Colon (tissue), 2 donors: ENCODE measurements around the gene KCNT1.

Experiments used
- FAIRE-seq: peaks from 2 replicates; lab custom pipeline; 2012; peaks lifted over from hg19 to GRCh38; lab: Jason Lieb, UNC
- donor health status: control.
- donor health status: control.

KCNT1 gene

DNA sequence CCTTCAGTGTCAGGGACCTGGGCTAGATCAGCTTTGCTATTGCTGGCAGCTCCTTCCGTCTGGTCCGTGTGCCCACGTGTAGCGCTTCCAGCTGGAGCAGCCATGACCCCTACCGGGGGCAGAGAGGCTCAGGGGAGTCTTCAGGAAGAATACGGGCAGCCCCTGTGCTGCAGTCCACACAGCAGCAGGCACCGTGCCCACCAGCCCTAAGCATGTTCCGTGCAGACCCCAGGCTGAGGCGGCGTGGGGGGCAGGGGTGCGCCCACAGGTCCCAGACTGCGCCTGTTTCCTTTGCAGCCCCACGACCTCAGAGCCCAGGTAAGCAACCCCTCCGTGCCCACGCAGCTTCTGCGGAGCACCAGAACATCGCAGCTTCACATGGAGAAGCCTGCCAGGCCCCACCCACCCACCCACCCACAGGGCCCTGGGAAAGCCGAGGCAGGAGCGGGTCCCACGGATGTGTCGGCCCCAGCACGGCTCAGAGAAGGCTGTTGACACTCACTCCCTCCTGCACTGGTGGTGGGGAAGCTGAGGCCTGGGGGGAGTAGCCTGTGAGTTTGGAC lies 83.1 kb downstream of the KCNT1 start:
- no peak for FAIRE-seq

DNA sequence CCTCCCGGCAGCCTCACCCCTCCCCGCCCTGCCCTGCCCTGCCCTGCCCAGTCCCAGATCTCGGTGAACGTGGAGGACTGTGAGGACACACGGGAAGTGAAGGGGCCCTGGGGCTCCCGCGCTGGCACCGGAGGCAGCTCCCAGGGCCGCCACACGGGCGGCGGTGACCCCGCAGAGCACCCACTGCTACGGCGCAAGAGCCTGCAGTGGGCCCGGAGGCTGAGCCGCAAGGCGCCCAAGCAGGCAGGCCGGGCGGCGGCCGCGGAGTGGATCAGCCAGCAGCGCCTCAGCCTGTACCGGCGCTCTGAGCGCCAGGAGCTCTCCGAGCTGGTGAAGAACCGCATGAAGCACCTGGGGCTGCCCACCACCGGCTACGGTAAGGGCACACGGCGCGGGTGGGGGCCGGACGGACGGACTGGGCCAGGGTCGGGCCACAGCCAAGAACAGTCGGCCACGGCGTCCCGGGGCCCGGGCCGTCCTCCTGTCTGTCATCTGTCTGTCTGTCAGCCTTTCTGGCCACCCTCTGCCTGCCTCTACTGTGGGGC lies 84.2 kb downstream of the KCNT1 start:
- FAIRE-seq: no peak

DNA sequence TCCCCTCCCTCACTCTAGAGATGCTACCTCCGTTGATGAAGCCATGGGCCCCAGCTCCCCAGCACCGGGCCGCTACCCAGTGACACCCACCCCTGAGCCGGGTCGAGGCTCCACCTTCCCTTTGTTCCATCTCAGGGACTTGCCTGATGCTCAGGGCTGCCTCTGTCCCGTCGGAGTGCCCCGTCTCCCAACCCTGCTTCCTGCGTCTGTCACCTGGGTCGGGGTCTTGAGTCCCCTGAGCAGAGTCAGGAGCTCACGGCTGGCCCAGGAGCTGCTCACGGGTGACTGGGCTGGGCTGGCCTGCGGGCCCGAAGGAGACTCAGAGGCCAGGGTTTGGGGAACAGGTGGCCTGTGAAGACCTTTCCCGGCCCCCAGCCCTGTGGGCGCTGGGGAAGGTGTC lies 85.3 kb downstream of the KCNT1 start:
- no peak for FAIRE-seq

DNA sequence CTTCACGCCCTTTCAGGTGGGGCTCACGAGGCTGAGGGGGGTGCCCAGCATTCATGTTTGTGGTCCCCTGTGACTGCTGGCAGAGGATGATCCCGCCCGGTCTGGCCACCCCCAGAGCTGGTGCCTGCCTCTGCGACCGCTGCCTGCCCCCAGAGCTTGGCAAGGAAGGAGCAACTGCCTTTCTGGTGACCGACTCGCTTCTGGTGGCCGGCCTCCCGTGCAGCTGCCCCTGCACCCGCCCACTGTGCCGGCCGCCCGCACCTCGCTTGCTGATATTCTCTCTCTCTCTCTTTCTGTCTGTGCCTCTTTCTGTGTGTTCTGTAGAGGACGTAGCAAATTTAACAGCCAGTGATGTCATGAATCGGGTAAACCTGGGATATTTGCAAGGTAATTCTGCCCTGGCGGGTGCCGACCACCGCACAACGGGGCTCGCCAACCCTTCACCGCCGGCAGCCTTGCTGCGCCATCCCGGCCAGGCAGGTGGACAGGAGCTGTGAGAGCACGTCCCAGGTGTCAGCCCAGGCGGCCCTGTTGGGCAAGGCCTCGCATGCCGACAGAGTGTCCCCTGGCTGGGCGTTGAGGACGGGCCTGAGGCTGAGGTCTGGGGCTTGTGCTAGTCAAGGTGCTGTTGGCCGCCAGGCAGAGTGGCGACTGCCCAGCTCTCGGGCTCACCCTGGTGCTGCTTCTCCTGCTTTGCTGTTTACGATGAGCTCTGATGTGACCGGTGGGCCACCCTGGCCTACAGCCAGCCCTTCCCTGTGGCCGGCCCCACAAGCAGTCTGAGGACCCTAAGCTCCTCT lies 86.0 kb downstream of the KCNT1 start:
- FAIRE-seq: no peak

DNA sequence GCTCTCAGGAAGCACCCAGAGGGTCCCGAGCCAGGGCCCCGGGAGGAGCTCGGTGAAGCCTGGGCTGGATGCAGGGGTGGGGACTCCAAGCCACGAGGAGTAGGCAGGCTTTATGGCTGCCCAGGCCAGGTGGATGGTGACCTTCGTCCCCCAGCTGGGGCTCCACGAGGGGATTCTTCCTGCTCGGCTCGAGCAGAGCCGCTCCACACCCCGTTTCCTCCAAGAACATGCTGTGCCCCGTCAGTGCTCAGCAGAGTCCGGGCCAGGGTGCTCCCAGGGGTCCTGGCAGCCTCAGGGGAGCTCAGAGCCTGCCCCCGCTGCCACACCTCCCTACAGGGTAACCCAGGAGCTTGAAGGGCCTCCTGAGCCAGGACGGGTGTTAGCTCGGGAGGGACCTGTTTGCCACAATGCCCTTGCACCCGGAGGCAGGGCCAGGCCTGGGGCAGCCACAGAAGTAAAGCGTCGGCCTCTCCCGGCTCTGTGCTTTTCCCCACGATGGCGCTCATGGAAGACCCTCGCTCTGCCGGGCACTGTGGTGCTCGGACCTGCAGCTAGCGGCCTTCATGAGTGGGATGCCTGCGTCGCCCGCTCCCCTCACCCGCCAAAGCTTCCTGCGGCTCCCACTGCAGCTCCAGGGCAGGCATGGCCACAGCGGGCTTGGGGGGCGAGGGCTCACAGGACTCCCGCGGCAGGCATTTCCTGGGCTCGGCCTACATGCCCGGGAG lies 86.8 kb downstream of the KCNT1 start:
- FAIRE-seq: no peak

DNA sequence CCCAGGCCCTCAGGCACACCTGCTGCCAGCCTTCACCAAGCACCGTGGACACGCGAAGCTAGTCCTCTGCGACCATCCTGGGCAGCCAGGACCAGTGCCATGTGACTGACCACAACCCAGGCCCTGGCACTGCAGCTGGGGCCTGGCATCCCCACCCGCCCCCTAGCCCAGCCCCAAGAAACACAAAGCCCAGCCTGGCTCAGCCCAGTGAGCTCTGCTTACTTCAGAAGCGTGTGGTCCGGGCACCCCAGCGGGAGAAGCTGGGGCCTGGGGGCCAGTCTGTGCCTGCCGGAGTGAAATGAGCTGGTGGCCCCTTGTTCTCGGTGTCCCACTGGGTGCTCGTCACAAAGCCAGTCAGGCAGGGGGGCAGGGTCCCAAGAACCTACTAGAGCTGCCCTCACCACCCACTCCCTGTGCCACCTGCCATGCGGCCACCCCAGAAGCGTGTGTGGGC lies 87.9 kb downstream of the KCNT1 start:
- FAIRE-seq: no peak

DNA sequence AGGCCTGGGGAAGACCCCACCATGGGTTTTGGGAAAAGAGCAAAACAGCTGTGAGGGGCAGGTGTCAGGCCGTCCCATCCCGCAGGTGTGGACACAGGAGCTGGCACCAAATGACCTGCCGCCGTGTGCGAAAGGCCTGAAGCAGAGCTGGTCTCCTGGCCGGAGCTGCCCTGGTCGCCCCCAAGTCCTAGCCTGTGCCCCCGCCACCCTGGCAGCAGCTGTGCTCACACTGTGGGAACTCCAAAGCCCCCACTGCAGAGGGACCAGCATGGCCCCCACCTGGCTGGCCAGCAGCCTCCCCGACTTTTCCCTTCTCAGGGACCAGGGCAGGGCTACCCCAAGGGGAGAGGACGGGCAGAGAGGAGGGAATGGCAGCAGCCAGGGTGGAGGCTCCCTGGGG lies 88.4 kb downstream of the KCNT1 start:
- FAIRE-seq: no peak

DNA sequence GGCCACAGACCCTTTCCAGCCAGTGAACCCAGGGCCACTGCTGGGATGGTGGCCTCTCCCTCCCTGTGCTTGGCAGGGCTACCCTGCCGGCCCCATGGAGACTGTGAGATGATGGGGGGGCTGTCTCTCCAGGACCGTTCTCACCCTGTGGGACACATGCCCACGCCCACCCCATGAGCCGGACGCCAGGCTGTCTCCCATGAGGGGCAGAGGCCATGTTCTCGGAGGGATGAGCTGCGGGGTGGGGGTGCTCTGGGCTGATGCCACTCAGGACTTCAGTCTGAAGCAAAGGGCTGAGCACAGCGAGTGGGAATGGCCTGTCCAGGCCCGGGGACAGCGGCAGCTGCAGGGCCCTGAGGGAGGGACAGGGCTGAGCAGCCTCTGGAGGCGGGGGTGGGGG lies 88.9 kb downstream of the KCNT1 start:
- no peak for FAIRE-seq

DNA sequence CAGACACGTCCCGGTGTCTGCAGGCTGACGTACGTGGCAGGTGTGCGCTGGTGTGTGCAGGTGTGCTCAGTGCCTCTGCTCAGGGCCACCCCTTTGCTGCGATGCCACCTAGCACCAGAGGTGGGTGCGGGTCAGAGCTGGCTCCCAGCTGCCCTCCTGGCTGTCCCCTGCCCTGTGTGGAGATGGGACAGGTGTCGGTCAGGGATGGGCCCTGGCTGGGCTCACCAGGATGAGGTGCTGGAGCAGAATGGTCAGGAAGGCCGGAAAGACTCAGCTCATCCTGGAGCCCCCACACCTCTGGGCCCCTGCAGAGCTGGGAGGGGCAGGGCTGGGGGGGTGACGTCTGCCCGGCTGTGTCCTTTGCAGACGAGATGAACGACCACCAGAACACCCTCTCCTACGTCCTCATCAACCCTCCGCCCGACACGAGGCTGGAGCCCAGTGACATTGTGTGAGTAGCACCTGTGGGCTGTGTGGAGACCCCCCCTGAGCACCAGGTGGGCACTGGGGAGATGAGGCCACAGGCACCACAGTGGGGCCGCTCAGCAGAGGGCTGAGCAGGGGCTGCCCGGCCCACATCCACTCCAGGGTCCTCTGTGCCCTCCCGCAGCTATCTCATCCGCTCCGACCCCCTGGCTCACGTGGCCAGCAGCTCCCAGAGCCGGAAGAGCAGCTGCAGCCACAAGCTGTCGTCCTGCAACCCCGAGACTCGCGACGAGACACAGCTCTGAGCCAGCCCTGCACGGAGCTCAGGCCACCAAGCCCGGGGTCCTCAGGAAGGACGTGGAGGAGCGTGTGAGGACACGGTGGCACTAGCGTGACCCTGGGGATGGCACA lies 89.7 kb downstream of the KCNT1 start:
- FAIRE-seq: no peak

DNA sequence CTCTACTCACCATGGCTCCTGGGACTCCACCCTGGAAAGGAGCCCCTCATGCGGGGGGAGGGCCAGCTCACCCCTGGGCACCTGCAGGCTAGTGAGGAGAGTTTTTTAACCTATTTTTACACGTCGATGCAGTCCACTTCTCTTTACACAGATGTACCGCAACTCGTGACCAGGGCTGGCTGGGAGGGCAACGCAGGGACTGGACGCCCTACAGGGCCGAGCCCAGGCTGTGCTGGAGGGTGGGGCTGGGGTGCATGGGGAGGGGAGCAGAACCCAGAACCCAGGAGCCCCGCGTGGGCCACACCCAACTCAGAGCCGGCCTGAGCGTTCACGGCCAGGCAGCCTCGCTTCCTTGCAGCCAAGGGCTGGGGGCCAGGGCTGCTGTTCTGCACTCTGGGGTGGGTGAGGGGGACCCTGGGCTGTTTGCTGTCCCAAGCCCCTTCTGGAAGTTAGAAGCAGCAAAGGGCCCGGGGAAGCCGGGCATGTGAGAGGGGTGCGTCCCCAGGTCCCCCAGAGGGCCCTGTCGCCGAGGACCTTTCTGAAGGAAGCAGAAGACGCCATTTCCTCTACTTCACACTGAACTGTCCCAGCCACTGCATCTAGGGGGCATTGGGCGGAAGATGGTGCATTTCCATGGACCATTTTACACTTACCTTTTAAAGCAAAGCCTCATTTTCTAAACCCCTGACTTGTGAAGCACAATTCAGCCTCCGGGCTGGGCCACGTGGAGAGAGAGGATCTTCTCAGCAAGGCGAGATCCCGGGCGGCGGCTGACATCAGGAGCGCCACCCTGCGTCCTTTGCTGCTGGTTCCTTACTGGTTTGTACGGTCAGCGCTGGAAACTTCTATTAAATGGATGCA lies 90.5 kb downstream of the KCNT1 start:
- FAIRE-seq: no peak

DNA sequence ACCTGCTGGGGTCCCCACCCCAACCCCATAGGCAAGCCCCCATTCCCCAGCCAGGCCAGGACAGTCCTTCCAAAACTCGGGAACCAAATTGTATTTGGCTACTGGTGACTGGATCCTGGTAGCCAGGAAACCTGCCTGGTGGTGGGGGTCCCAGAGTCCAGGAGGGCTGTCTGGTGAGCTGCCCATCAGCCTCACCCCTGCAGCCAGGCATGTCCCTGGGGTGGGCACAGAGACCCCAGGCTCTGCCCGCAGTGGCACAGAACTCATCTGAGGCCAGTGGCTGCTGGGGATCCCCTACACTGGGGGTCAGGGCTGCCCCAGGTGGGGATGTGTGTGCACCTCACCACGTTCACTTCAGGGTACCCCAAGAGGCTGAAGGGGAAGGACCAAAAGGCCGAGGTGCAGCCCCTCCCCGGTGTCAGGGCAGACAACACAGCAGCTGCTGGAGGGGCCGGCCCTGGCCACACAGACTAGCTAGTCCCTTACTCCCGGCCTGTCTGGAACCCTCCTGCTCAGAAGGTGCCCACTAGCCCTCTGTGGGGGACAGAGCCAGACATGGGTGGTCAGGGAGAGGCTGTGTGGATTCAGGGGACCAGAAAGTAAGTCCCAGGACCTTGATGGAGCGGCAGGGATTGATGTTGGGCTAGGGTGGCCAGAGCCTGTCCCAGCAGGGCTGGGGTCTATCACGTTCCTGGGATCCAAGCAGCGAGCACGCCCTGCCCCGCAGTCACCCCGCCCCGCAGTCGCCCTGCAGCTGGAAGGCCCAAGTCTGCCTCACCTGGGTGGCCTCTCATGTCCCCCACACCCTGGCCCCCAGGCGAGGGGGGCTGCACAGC lies 91.5 kb downstream of the KCNT1 start:
- no peak for FAIRE-seq

DNA sequence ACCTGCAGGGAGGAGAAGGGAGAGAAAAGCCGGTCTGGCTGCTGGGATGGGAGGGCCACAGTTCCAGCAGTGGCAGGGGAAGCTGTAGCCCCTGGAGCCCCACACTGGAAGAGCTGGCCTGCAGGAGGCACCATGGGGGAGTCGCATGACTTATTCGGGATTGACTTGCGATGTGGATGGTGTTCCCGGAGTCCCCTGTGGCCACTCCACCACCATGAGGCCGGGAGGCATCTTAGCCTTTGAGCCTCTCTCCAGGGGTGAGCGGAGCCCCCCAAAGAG lies 92.0 kb downstream of the KCNT1 start:
- FAIRE-seq: no peak

DNA sequence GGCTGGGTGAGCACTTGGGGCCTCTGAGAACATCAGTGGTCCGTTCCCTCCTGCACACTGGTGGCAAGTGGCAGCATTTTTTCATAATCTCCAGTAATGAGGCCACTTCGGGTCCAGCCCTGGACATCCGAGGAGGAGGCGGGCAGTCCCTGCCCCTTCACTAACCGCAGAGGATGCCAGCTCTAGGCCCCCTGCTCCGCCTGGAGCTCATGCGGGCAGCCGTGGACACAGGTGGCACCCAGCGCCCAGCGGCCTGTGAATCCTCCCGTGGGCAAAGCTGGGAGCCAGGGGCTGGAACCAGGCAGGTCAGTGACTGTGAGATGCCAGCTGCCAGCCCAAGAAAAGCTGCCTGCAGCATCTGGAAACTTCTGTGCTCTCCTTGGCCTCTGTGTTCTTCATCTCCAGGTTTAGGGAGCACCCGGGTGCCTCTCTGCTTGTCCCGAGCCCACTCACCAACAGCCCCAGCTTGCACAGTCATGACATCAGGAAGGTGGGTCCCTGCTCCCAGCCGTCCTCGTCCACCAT lies 92.4 kb downstream of the KCNT1 start:
- no peak for FAIRE-seq

DNA sequence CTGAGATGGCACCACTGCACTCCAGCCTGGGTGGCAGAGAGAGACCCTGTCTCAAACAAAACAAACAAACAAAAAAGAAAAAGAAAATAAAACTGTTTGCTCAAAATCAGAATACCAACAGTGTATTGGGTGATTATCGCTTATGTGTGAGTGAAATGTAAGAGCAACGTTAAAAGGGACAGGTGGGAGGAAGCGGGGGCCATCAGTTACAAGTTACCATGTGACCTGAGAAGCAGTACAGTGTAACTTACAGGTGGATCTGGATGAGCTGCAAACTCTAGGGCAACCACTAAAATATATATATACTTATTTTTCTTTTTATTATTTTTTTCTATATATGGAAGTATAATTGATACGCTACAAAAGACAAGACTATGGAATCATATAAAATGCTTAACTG lies 93.4 kb downstream of the KCNT1 start:
- no peak for FAIRE-seq

DNA sequence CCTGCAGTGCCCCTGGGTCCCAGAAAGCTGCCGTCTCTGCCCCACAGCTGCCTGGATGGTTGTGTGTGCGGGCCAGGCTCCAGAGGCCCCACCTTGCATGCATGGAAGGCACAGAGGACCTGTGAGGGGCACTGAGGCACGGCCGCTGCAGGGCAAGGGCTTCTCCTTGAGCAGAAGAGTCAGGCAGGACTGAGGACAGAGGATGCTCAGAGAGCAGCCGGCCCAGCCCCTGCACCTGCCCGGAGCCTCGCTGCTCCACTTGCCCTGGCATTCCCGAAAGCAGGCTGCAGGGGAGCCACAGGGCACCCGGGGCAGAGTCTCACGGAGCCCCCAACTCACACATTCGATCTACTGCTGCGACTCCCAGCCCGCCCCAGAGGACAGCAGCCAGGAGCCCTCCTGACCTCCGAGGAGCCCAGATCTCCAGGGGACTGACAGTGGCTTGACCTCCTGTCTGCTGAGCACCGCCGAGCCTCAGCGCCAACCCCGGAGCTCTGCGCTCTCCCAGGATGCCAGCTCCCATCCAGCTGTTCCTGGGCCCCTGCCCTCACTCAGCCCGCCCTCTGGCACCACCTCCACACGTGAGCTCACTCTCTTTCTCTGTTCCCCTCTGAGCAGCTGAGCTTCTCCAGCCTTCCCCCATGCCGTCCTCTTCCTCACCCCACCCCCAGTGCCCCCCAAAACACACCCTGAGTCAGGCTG lies 95.0 kb downstream of the KCNT1 start:
- no peak for FAIRE-seq

DNA sequence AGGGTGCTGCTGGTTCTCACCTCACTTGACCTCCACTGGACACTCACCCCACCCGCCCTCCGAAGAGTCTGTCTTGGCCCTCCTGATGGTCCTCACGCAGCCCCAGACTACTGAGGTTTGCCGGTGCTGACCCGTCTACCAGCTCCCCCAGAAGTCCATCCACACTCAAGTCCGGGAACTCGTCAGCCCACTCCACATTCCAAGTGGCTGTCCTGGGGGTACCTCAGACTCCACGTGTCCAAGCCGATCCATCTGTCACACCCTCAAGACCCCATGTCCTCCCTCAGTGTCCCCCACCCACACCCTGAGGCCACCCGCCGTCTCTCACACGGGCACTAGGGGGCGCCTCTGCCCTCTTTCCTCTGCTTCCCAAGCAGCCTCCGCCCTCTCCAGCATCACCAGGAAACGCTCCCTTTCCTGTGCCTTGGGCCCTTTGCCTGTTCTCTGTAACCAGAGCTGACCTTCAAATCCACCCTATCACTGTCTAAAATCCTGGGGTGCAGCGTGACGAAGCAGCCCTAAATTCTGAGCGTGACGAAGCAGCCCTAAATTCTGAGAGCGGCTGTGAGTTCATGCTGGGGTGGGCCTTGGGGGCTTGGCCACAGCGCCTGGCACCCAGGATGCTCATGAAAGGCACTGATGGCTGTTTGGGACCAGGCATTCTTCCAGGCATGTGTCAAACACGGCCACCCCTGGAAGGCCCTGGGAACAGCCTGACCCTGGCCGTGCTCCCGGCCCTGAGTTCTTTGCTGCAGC lies 95.7 kb downstream of the KCNT1 start:
- no peak for FAIRE-seq

DNA sequence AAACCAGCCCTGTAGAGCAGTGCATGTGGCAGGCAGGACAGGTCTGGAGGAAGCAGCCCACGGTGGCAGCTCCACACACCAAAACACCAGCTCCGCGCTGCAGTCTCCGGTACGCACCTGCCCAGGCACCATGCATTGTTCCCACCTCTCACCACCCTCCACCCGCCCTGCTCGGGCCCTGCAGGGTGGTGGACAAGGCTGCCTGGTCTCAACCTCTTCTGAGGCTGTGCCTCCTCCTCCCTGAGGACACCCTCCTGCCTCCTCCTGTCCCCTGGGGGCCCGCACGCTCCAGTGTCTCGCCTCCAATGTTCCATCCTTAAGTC lies 96.2 kb downstream of the KCNT1 start:
- FAIRE-seq: no peak

DNA sequence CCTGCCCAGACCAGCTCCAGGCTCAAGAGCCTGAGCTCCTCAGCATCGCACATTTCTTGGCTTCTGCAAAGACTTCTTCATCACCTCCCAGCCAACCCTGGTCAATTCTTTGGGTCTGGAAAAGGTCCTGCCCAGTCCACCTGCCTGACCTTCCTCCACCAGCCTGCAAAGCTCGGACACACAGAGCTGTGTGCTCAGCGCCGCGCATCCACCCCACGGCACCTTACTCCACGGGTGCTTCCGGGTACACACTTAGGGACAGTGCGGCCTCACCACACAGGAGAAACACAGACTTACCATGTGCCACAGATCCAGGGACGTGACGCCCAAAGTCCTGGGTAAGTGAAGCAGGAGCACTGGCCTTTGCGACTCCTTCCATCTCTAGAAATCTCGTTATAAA lies 97.3 kb downstream of the KCNT1 start:
- no peak for FAIRE-seq

DNA sequence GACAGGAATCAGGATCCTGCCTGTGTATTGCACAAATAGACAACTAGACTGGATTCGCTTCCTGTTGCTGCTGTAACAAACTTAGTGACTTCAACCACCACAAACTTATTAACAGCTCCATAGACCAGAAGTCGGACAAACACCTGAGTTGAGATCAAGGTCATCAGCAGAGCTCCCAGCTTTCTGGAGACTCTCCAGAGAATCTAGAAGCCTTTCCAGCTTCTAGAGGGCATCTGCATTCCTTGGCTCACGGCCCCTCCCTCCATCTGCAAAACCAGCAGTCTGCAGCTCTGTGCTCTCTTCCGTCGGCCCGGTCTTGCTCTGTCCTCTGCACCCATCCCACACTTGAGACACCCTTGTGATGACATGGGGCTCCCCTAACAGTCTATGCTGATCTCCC lies 99.1 kb downstream of the KCNT1 start:
- FAIRE-seq: no peak
